Spinal cord (tissue), 10 donors: ENCODE data around the gene RFTN1. TPM values are rescaled to one million over a fixed set of nuclear protein-coding genes. Genes with fewer than 3 reads are reported as not detected.

ENCODE experiments used
- DNase-seq, 6 donors: peaks; one replicate each; pipeline versions ENCODE4 v3.0.0 to v3.0.0-alpha.2; 2013 to 2015; ENCODE audit warnings: low spot score in 6 of 6, low read depth in 4 of 6
- H3K27ac ChIP-seq: one replicate; pipeline ENCODE4 v1.5.1; 2013; ENCODE audit warnings: low read depth, low read length, control low read depth
- H3K27me3 ChIP-seq: one replicate; pipeline ENCODE4 v1.6.1; 2013; ENCODE audit warnings: low read length; ENCODE audit not compliant: control insufficient read depth, insufficient read depth
- H3K36me3 ChIP-seq: one replicate; pipeline ENCODE4 v1.6.1; 2013; ENCODE audit warnings: low read length; ENCODE audit not compliant: control insufficient read depth, insufficient read depth
- H3K4me1 ChIP-seq: one replicate; pipeline ENCODE4 v1.6.1; 2013; ENCODE audit warnings: low read length; ENCODE audit not compliant: control insufficient read depth, insufficient read depth
- H3K4me3 ChIP-seq: one replicate; pipeline ENCODE4 v1.5.1; 2013; ENCODE audit warnings: low read depth, low read length, control low read depth
- H3K9me3 ChIP-seq: one replicate; pipeline ENCODE4 v1.6.1; 2013; ENCODE audit warnings: low read length; ENCODE audit not compliant: control insufficient read depth, insufficient read depth
- WGBS: methylation state at CpG from one replicate; pipeline ENCODE4 v1.1.5; 2013; ENCODE audit warnings: missing lambda C conversion rate; ENCODE audit not compliant: insufficient coverage; 5-methylcytosine and 5-hydroxymethylcytosine counted together
- polyA plus RNA-seq, 2 donors: library from polyadenylated mRNA; unstranded; fragments of 120-200 nt; gene quantifications; one replicate each; pipeline ENCODE4 v1.2.1, GENCODE V29; 2013; ENCODE audit not compliant: insufficient read length in 2 of 2
- total RNA-seq, 2 donors: library from RNA; depleted of rRNA in 1 of 2; stranded (reverse); fragments of 120-200 nt in 1 of 2; fragments of >200 nt in 1 of 2; gene quantifications; one replicate each; pipeline versions ENCODE4 v1.2.3 to v1.2.4, GENCODE V29; 2013 to 2014
- donor health status: healthy.

RFTN1 gene
- total and polyA plus RNA-seq, 4 donors = 15.6 to 26.8 (median 25.7) TPM

GRCh38 chr3:16501376-16501775 is 12.1 kb downstream of the RFTN1 start:
- Histone ChIP-seq H3K27ac (no peak overlapping the region), H3K4me1 (no peaks in the 10 kb centered on the region), H3K36me3 (no peaks in the 10 kb centered on the region), H3K9me3 (no peaks in the 10 kb centered on the region), H3K4me3 (no peak overlapping the region), H3K27me3 (no peaks in the 10 kb centered on the region)
- DNase-seq = peak in 1 of 6 donors; percentile 48
- 71% methylated on average over 2 of the region's 4 CpGs for WGBS

GRCh38 chr3:16500911-16501310 is 12.6 kb downstream of the RFTN1 start:
- Histone ChIP-seq H3K27me3 (no peaks in the 10 kb centered on the region), H3K4me1 (no peaks in the 10 kb centered on the region), H3K27ac (no peak overlapping the region), H3K4me3 (no peak overlapping the region), H3K9me3 (no peaks in the 10 kb centered on the region), H3K36me3 (no peaks in the 10 kb centered on the region)
- WGBS = 92% methylated on average over 7 of the region's 12 CpGs
- DNase-seq = peak in 1 of 6 donors; percentile 11

DNA sequence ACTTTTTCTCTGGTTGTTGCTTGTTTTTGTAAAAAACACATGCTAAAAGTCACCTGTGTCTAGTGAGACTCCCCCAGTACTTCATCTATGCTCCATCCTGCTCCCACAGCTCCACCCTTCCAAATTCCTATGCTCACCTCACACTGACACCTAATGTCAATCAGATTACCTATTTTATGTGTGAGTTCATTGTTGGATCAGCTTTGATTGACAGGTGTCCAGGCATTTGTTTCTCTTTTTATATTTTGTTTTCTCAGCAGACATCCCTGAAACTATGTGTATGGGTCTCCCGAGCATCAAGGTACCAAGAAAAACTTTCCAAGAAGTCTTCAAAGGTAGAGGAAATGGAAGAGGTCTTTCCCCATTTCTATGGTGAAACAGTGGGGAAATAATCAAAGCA is 13.4 kb downstream of the RFTN1 start:
- DNase-seq = no peak
- H3K4me1 ChIP-seq = no peaks in the 10 kb centered on the region
- no CpG with 5 or more reads among the region's 1 CpG for WGBS

GRCh38 chr3:16499351-16499750 is 14.1 kb downstream of the RFTN1 start:
- Histone ChIP-seq H3K36me3 (no peaks in the 10 kb centered on the region), H3K4me3 (no peak overlapping the region), H3K27ac (no peak overlapping the region), H3K4me1 (no peaks in the 10 kb centered on the region), H3K27me3 (no peaks in the 10 kb centered on the region), H3K9me3 (no peaks in the 10 kb centered on the region)
- 97% methylated on average over 2 of the region's 4 CpGs for WGBS
- peak in 1 of 6 donors; percentile 63 for DNase-seq

More for the DNA sequence above, 13.4 kb downstream of the RFTN1 start:
- Histone ChIP-seq H3K36me3 (no peaks in the 10 kb centered on the region), H3K27ac (no peak overlapping the region), H3K27me3 (no peaks in the 10 kb centered on the region), H3K9me3 (no peaks in the 10 kb centered on the region), H3K4me3 (no peak overlapping the region)

DNA sequence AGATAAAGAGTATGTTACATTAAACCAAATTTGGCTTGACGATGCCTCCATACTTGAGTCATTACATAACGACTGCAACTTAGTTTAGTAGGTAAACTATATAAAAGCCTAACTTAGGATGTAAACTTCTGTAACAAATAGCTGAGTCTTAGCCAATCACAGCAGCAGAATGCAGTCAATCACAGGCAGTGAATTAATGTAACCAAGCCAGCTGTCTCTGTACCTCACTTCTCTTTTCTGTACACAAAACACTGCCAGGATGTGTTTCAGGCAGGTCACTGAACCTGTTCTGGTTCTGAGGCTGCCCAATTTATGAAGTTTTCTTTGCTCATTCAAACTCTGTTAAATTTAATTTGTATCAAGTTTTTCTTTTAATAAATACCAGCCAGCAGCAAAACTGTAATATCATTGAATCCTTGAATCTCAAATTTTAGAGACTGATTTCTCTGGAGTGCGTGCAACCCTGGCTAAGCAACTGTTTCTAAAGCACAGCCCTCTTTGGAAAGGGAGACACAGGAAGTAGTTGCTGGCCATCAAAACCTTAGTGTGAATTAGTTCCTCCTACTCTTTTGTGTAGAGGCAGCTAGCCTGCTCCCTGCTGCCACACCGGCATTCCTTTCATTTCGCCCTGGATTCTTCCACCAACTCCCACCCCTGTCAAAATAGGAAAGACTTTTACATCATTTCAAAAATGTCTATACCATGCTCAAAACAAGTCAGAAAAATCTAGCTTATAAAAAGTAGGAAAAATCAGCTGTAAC is 15.2 kb downstream of the RFTN1 start:
- H3K4me1 ChIP-seq = no peaks in the 10 kb centered on the region
- DNase-seq = no peak
- H3K9me3 ChIP-seq = no peaks in the 10 kb centered on the region
- no peak overlapping the region for H3K27ac ChIP-seq
- no peak overlapping the region for H3K4me3 ChIP-seq
- H3K36me3 ChIP-seq = no peaks in the 10 kb centered on the region
- WGBS = 88% methylated on average over 1 of the region's 5 CpGs
- H3K27me3 ChIP-seq = no peaks in the 10 kb centered on the region

DNA sequence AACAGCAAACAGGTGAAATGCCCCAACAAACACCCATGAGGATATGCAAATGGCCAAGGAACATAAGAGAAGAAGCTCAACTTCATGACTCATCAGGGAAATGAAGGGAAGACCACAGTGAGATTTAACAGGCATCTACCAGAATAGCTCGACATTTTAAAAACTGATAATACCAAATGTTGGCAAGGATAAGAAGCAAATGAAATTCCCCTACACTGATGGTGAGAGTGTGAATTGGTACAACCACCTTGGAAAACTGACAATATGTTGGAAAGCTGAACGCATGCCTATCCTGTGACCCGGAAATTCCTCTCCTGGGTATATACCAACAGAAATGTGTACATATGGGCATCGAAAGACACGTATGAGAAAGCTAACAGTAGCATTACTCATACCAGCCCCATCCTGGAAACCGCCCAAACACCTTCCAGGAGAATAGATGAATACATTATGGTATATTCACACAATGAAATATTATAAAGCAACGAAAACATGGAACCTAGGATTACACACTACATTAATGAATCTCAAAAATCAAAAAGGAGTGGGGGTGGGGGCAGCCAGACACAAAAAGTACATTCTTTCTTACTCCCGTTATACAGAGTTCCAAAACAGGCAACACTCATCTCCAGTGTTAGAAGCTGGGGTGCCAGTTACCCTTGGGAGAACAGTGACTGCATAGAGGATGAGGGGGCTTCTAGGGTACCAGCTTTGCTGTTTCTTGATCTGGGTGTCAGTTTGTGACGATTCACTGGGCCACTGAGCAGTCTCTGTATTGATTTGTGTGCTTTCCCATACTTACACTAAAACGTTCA is 16.9 kb downstream of the RFTN1 start:
- Histone ChIP-seq H3K4me1 (no peaks in the 10 kb centered on the region), H3K36me3 (no peaks in the 10 kb centered on the region), H3K9me3 (no peaks in the 10 kb centered on the region), H3K4me3 (no peak overlapping the region), H3K27ac (no peak overlapping the region), H3K27me3 (no peaks in the 10 kb centered on the region)
- 100% methylated on average over 1 of the region's 10 CpGs for WGBS
- no peak for DNase-seq

DNA sequence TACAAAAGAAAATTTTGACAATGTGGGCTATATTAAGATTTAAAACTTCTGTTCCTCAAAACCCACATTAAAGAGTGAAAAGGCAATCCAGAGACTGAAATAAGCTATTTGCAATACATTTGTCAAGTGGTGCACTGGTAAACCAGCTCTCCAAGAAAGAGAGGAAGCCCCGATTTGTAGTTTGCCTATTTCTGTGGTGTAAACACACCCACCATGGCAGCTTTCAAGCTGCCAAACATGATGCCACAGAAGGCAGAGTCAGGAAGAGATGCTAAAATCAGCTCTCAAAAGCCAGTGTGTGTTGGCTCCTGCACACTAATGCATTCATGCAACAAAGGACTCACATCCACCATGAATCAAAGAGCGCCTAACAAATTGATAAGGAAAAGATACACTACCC is 17.5 kb downstream of the RFTN1 start:
- no peaks in the 10 kb centered on the region for H3K4me1 ChIP-seq
- no peak overlapping the region for H3K27ac ChIP-seq
- no peak overlapping the region for H3K4me3 ChIP-seq
- H3K9me3 ChIP-seq = no peaks in the 10 kb centered on the region
- WGBS = no CpG with 5 or more reads among the region's 2 CpGs
- H3K36me3 ChIP-seq = no peaks in the 10 kb centered on the region
- DNase-seq = no peak
- no peaks in the 10 kb centered on the region for H3K27me3 ChIP-seq

- H3K36me3 ChIP-seq = no peaks in the 10 kb centered on the region
- no peak overlapping the region for H3K4me3 ChIP-seq
- DNase-seq = peak in 2 of 6 donors; percentile 39 to 55
- H3K27me3 ChIP-seq = no peaks in the 10 kb centered on the region
- 34% methylated on average over 7 of the region's 9 CpGs for WGBS
- no peaks in the 10 kb centered on the region for H3K4me1 ChIP-seq
- no peak overlapping the region for H3K27ac ChIP-seq
- no peaks in the 10 kb centered on the region for H3K9me3 ChIP-seq
Measured at GRCh38 chr3:16494814-16495431, 18.6 kb downstream of the RFTN1 start.

GRCh38 chr3:16494094-16494493 is 19.4 kb downstream of the RFTN1 start:
- Histone ChIP-seq H3K36me3 (no peaks in the 10 kb centered on the region), H3K4me1 (no peaks in the 10 kb centered on the region), H3K9me3 (no peaks in the 10 kb centered on the region), H3K27me3 (no peaks in the 10 kb centered on the region), H3K4me3 (no peak overlapping the region), H3K27ac (no peak overlapping the region)
- DNase-seq = no peak
- WGBS = no CpG with 5 or more reads among the region's 5 CpGs
